SK-N-SH (cell line): Measurements from ENCODE around the gene MTHFD1L. TPM values are rescaled to one million over a fixed set of nuclear protein-coding genes. Genes with fewer than 3 reads are reported as not detected.
A peak's percentile ranks its signal among the peaks of the same experiment; 100 is the strongest.

Experiments
- CTCF ChIA-PET: fragments of 300-600, 350-600 bp; formaldehyde crosslinking; extraction: SDS; loops from one replicate; lab custom pipeline; 2021; lab: Yijun Ruan, JAX
- POLR2A ChIA-PET: fragments of 350-600 bp; sonication (Branson Sonifier 250); formaldehyde crosslinking; extraction: SDS; loops from one replicate; lab custom pipeline; 2020; ENCODE audit warnings: antibody characterized with exemption, inconsistent platforms; lab: Yijun Ruan, JAX
- DNase-seq: peaks from one replicate; pipeline ENCODE4 v3.0.0; 2012
- H2AFZ ChIP-seq: fragments of 200-600 bp; sonication (generic); 2 replicates; pipeline ENCODE4 v1.8.1; 2016; ENCODE audit warnings: antibody characterized with exemption, mild to moderate bottlenecking, low read depth
- H3F3A ChIP-seq: fragments of 200-600 bp; sonication (generic); replicated peaks from 2 replicates; pipeline ENCODE3; 2016; ENCODE audit warnings: antibody characterized with exemption, mild to moderate bottlenecking; ENCODE audit not compliant: insufficient read depth
- H3K27ac ChIP-seq, 2 experiments: fragments of 200-500 bp in 1 of 2; fragments of 200-600 bp in 1 of 2; sonication (Bioruptor generic) in 1 of 2; sonication (generic), shearing (Covaris generic) in 1 of 2; 2 replicates each; pipeline versions ENCODE4 v1.5.1 to v1.6.1; 2014 to 2016; ENCODE audit warnings: low read depth in 2 of 2, inconsistent platforms in 1 of 2, low read length in 1 of 2, mild to moderate bottlenecking in 1 of 2, mixed read lengths in 1 of 2
- H3K27me3 ChIP-seq: fragments of 200-600 bp; sonication (generic), shearing (Covaris generic); 2 replicates; pipeline ENCODE4 v1.6.1; 2016; ENCODE audit warnings: mixed run types; ENCODE audit not compliant: insufficient read depth
- H3K36me3 ChIP-seq, 2 experiments: fragments of 200-500 bp in 1 of 2; fragments of 200-600 bp in 1 of 2; sonication (Bioruptor generic) in 1 of 2; sonication (generic) in 1 of 2; replicated peaks in 1 of 2; 2 replicates each; pipeline versions ENCODE3 to v1.5.1; 2014 to 2016; ENCODE audit warnings: low read length in 1 of 2, mild to moderate bottlenecking in 1 of 2; ENCODE audit not compliant: insufficient read depth in 2 of 2, control insufficient read depth in 1 of 2
- H3K4me1 ChIP-seq, 2 experiments: fragments of 200-500 bp in 1 of 2; fragments of 200-600 bp in 1 of 2; sonication (Bioruptor generic) in 1 of 2; sonication (generic), shearing (Covaris generic) in 1 of 2; 2 replicates each; pipeline versions ENCODE4 v1.5.1 to v1.6.1; 2014 to 2016; ENCODE audit warnings: low read depth in 1 of 2, low read length in 1 of 2, mixed run types in 1 of 2; ENCODE audit not compliant: insufficient read depth in 2 of 2, control insufficient read depth in 1 of 2
- H3K4me2 ChIP-seq: fragments of 200-600 bp; sonication (generic), shearing (Covaris generic); 2 replicates; pipeline ENCODE4 v1.6.1; 2017; ENCODE audit warnings: mixed run types
- H3K4me3 ChIP-seq, 2 experiments: fragments of 200-500 bp in 1 of 2; fragments of 200-600 bp in 1 of 2; sonication (Bioruptor generic) in 1 of 2; sonication (generic), shearing (Covaris generic) in 1 of 2; 2 replicates each; pipeline versions ENCODE4 v1.5.1 to v1.8.1; 2014 to 2016; ENCODE audit warnings: low read depth in 2 of 2, inconsistent platforms in 1 of 2, low read length in 1 of 2, mild to moderate bottlenecking in 1 of 2, mixed read lengths in 1 of 2, moderate library complexity in 1 of 2
- H3K79me2 ChIP-seq: fragments of 200-600 bp; sonication (generic); 2 replicates; pipeline ENCODE4 v1.8.1; 2017; ENCODE audit warnings: mild to moderate bottlenecking; ENCODE audit not compliant: insufficient read depth
- H3K9ac ChIP-seq: fragments of 200-600 bp; sonication (generic); 2 replicates; pipeline ENCODE4 v1.6.1; 2017; ENCODE audit warnings: mixed run types
- H3K9me2 ChIP-seq: fragments of 200-600 bp; sonication (generic); 2 replicates; pipeline ENCODE4 v1.6.1; 2017; ENCODE audit warnings: mixed run types
- H3K9me3 ChIP-seq: fragments of 200-600 bp; sonication (generic); 2 replicates; pipeline ENCODE4 v1.6.1; 2017; ENCODE audit warnings: mixed run types, mild to moderate bottlenecking, moderate library complexity
- H4K20me1 ChIP-seq: fragments of 200-600 bp; sonication (generic); 2 replicates; pipeline ENCODE4 v1.6.1; 2017; ENCODE audit warnings: mild to moderate bottlenecking, mixed run types; ENCODE audit not compliant: insufficient read depth
- EP300 ChIP-seq, 2 experiments: IDR thresholded peaks; 2 replicates each; pipeline versions ENCODE4 v1.4.0 to v1.6.1; 2012; ENCODE audit warnings: borderline replicate concordance in 1 of 2, low read depth in 1 of 2, low read length in 1 of 2
- EZH2phosphoT487 ChIP-seq: fragments of 200-600 bp; sonication (generic); IDR thresholded peaks from 2 replicates; pipeline ENCODE4 v1.6.1; 2017; ENCODE audit warnings: low read depth, mixed run types, mild to moderate bottlenecking, antibody characterized with exemption, moderate library complexity, borderline replicate concordance
- FOXJ3 ChIP-seq: sonication (generic); formaldehyde crosslinking; IDR thresholded peaks from 2 replicates; pipeline ENCODE4 v1.5.1; 2020; ENCODE audit warnings: mild to moderate bottlenecking, missing genetic modification reagents
- FOXM1 ChIP-seq: IDR thresholded peaks from 2 replicates; pipeline ENCODE4 v1.4.0; 2012; ENCODE audit warnings: low read depth, mild to moderate bottlenecking
- GATA2 ChIP-seq: sonication (generic); formaldehyde crosslinking; IDR thresholded peaks from 2 replicates; pipeline ENCODE4 v1.5.0; 2020; ENCODE audit warnings: mild to moderate bottlenecking, missing genetic modification reagents
- JUND ChIP-seq: IDR thresholded peaks from 2 replicates; pipeline ENCODE4 v1.4.0; 2012
- MEF2A ChIP-seq: IDR thresholded peaks from 2 replicates; pipeline ENCODE4 v1.4.0; 2012; ENCODE audit warnings: low read depth, borderline replicate concordance
- MXI1 ChIP-seq: IDR thresholded peaks from 2 replicates; pipeline ENCODE4 v1.6.1; 2012; ENCODE audit warnings: mild to moderate bottlenecking, low read depth, low read length, improper control_type of control experiment
- NFIC ChIP-seq: IDR thresholded peaks from 2 replicates; pipeline ENCODE4 v1.4.0; 2012; ENCODE audit warnings: borderline replicate concordance
- NRF1 ChIP-seq: IDR thresholded peaks from 2 replicates; pipeline ENCODE4 v1.6.1; 2012; ENCODE audit warnings: low read depth, mild to moderate bottlenecking, low read length
- RCOR1 ChIP-seq: fragments of 150-350 bp; IDR thresholded peaks from 2 replicates; pipeline ENCODE4 v1.6.1; 2017; ENCODE audit warnings: antibody characterized with exemption, low read length
- RFX5 ChIP-seq: IDR thresholded peaks from 2 replicates; pipeline ENCODE4 v1.6.1; 2012; ENCODE audit warnings: mild to moderate bottlenecking, improper control_type of control experiment, low read length
- RXRA ChIP-seq: IDR thresholded peaks from 2 replicates; pipeline ENCODE4 v1.4.0; 2012; ENCODE audit warnings: low read depth, mild to moderate bottlenecking, borderline replicate concordance
- SMC3 ChIP-seq: IDR thresholded peaks from 2 replicates; pipeline ENCODE4 v1.6.1; 2012; ENCODE audit warnings: low read depth, low read length, improper control_type of control experiment
- TAF1 ChIP-seq: IDR thresholded peaks from 2 replicates; pipeline ENCODE4 v1.6.1; 2012; ENCODE audit warnings: low read depth, mild to moderate bottlenecking, low read length, moderate library complexity, borderline replicate concordance
- whole genome bisulfite sequencing: methylation state at CpG from one replicate; pipeline ENCODE4 v1.1.6; 2017; ENCODE audit warnings: low lambda C conversion rate; 5-methylcytosine and 5-hydroxymethylcytosine counted together
- polyA plus RNA-seq, 3 experiments: library from polyadenylated mRNA; depleted of rRNA; stranded (reverse); fragments of >200 nt; gene quantifications; 2 replicates each; pipeline ENCODE4 v1.2.3, GENCODE V29; 2012
- TF ChIP-seq, protein P1 (sequence below): IDR thresholded peaks from 2 replicates; pipeline ENCODE4 v1.4.0; 2012; ENCODE audit warnings: low read depth, borderline replicate concordance
- TF ChIP-seq, protein P2 (sequence below): IDR thresholded peaks from 2 replicates; pipeline ENCODE4 v1.4.0; 2012; ENCODE audit warnings: low read depth

The MTHFD1L gene
- polyA plus RNA-seq, 1 of the 3 experiments (the other 2 are of a cell fraction), result 37.0 TPM

DNA sequence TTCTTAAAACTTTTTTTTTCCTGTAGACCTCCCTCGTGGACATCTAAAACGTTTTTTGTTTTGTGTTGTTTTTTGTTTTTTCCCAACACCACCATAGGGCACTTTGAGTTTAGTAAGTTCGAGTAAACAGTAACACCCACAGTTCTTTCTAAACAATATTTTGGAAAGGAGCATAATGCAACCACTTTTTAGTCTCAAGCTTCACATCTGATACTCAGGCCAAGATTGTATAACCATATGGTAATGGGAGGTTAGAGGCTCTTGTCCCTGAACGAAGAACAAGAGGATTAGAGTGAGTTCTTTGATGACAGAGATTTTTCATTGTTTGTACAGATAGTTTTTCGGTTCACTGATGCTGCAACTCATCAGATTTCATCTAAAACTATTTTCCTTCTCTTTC, 144.6 kb downstream of the MTHFD1L start:
- no peak overlapping the region for H2AFZ ChIP-seq
- no peaks in the 10 kb centered on the region for H3K9me3 ChIP-seq
- peaks cover 28% of the 10 kb centered on the region for H3F3A ChIP-seq
- no peaks in the 10 kb centered on the region for H3K27me3 ChIP-seq
- no peak for TF ChIP-seq NFIC
- TF ChIP-seq RFX5, result no peak
- TF ChIP-seq, protein P1, sequence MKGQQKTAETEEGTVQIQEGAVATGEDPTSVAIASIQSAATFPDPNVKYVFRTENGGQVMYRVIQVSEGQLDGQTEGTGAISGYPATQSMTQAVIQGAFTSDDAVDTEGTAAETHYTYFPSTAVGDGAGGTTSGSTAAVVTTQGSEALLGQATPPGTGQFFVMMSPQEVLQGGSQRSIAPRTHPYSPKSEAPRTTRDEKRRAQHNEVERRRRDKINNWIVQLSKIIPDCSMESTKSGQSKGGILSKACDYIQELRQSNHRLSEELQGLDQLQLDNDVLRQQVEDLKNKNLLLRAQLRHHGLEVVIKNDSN, result no peak
- no peak for TF ChIP-seq GATA2 (CRISPR knock-in tag)
- TF ChIP-seq, protein P2, sequence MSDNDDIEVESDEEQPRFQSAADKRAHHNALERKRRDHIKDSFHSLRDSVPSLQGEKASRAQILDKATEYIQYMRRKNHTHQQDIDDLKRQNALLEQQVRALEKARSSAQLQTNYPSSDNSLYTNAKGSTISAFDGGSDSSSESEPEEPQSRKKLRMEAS, result no peak
- TF ChIP-seq JUND, result no peak
- no peak for TF ChIP-seq EP300 (IDR thresholded peaks at IDR 0.05; ENCODE audit: borderline replicate concordance in 1 of 2, low read depth in 1 of 2, low read length in 1 of 2)
- TF ChIP-seq MEF2A, result no peak
- TF ChIP-seq MXI1, result no peak
- no peak for TF ChIP-seq RCOR1
- TF ChIP-seq NRF1, result no peak
- TF ChIP-seq FOXM1, result no peak
- no peak for TF ChIP-seq RXRA
- no peak for TF ChIP-seq SMC3
- no peak for TF ChIP-seq TAF1
- no peak for TF ChIP-seq EZH2phosphoT487
- H3K79me2 ChIP-seq, result no peaks in the 10 kb centered on the region
- no peak for DNase-seq
- ChIA-PET CTCF (interaction anchor here (0.8 to 17.7 kb wide), 3 partner anchors 19 to 315 kb away, joined by 3 to 371 read pairs (median 3); no protein-coding TSS in a partner anchor), POLR2A (interaction anchor here (0.5 kb wide), 1 partner anchor 92 kb away, joined by 6 read pairs; no protein-coding TSS in a partner anchor)
- no peak overlapping the region for H3K27ac ChIP-seq
- H4K20me1 ChIP-seq, result no peaks in the 10 kb centered on the region
- peaks cover 4 to 30% of the 10 kb centered on the region in 2 experiments for H3K36me3 ChIP-seq
- 91% methylated on average over 5 of the region's 5 CpGs for WGBS
- no peak overlapping the region for H3K4me2 ChIP-seq
- H3K9ac ChIP-seq, result no peak overlapping the region
- H3K4me1 ChIP-seq, result peaks cover 0 to 2% of the 10 kb centered on the region in 2 experiments; a peak in 1 of 4 replicates
- H3K4me3 ChIP-seq, result no peak overlapping the region
- no peaks in the 10 kb centered on the region for H3K9me2 ChIP-seq

DNA sequence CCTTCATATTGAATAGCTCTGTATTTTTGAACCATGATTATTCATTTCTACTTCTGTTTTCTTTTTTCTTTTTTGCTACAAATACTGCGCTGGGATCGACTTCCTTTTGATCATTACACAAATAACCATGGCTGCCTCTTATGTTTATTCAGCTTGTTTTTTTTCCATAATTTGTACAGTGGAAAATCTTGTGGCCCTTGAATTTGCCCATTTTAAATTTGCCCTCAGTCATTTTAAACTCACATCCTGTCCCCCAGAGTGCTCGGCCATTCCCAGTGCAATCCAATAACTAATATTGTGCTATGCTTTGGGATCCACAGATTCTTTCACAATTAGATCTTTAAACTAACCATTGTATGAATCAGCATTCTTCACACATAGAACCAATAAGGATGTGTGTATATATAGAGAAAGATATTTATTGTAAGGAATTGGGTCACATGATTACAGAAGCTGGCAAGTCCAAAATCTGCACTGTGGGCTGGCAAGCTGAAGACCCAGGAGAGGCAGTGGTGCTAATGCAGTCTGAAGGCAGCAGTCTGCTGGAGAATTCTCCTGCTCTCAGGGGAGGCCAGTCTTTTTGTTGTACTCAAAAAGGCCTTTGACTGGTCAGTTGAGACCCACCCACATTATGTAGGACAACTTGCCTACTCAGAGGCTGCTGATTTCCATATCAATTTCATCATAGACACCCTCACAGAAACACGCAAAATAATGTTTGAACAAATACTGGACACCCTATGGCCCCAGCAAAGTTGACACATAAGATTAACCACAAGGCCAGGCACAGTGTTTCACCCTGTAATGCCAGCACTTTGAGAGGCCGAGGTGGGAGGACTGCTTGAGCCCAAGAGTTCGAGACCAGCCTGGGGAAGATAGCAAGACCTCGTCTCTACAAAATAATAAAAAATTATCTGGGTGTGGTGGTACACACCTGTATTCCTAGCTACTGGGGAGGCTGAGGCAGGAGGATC, 147.1 kb downstream of the MTHFD1L start:
- CTCF ChIA-PET, result interaction anchor here (0.9 to 17.7 kb wide), 8 partner anchors 12 to 330 kb away, joined by 3 to 371 read pairs (median 10); no protein-coding TSS in a partner anchor
- no peaks in the 10 kb centered on the region for H3K9me2 ChIP-seq
- no peak overlapping the region for H3K4me2 ChIP-seq
- H3K4me3 ChIP-seq, result no peak overlapping the region
- H3F3A ChIP-seq, result peaks cover 27% of the 10 kb centered on the region
- H3K79me2 ChIP-seq, result no peaks in the 10 kb centered on the region
- peaks cover 9 to 49% of the 10 kb centered on the region in 2 experiments for H3K36me3 ChIP-seq
- no peak overlapping the region for H3K9ac ChIP-seq
- no peaks in the 10 kb centered on the region for H4K20me1 ChIP-seq
- no peak for TF ChIP-seq EZH2phosphoT487
- TF ChIP-seq FOXJ3 (CRISPR knock-in tag), result no peak
- DNase-seq, result no peak
- no peak overlapping the region for H2AFZ ChIP-seq
- POLR2A ChIA-PET, result no interaction called here
- WGBS, result 94% methylated on average over 7 of the region's 7 CpGs
- H3K4me1 ChIP-seq, result no peaks in the 10 kb centered on the region
- H3K9me3 ChIP-seq, result no peaks in the 10 kb centered on the region
- H3K27me3 ChIP-seq, result no peaks in the 10 kb centered on the region
- H3K27ac ChIP-seq, result peak overlapping the region in 1 of 2 experiments; percentile 54; a peak in 2 of 4 replicates
